Gastrocnemius medialis (tissue), 4 donors: ENCODE results near the gene RGS11.

Experiments used
- CTCF ChIP-seq, 5 experiments: fragments of 450-650 bp in 3 of 5; fragments of 200-600 bp in 2 of 5; sonication (generic) in 2 of 5; IDR thresholded peaks in 4 of 5; conservative IDR thresholded peaks in 1 of 5; 1 replicate in 4 of 5; 2 replicates in 1 of 5; pipeline ENCODE4 v1.5.1; 2016 to 2019; ENCODE audit warnings: antibody characterized with exemption in 5 of 5, mild to moderate bottlenecking in 3 of 5, moderate library complexity in 3 of 5
- POLR2A ChIP-seq, 2 donors: fragments of 450-650 bp; IDR thresholded peaks; one replicate each; pipeline ENCODE4 v1.6.1; 2017; ENCODE audit warnings: antibody characterized with exemption in 2 of 2, mild to moderate bottlenecking in 2 of 2, moderate library complexity in 2 of 2

- TF ChIP-seq CTCF (IDR thresholded peaks at IDR 0.05 in 4 of 5, conservative IDR thresholded peaks at IDR 0.05 in 1 of 5) (no peak), POLR2A (IDR thresholded peaks at IDR 0.05) (no peak)
These were observed 12.5 kb downstream of the RGS11 start for GRCh38 chr16:263182-263774.
